Endodermal cell (in vitro differentiated cells): ENCODE measurements around the gene RNASEH2A. TPM values are rescaled to one million over a fixed set of nuclear protein-coding genes. Genes with fewer than 3 reads are reported as not detected.

Experiments used
- DNase-seq: peaks from one replicate; pipeline ENCODE4 v3.0.0-alpha.2; 2017
- H3K27ac ChIP-seq: 2 replicates; pipeline ENCODE4 v1.5.1; 2013; ENCODE audit warnings: mild to moderate bottlenecking, low read depth, low read length, moderate library complexity
- H3K27me3 ChIP-seq: 2 replicates; pipeline ENCODE4 v1.6.1; 2013; ENCODE audit warnings: mild to moderate bottlenecking, low read length, moderate library complexity; ENCODE audit not compliant: insufficient read depth, control insufficient read depth, poor library complexity, severe bottlenecking
- H3K36me3 ChIP-seq: 2 replicates; pipeline ENCODE4 v1.7.0; 2013; ENCODE audit warnings: mild to moderate bottlenecking, low read length, moderate library complexity; ENCODE audit not compliant: control insufficient read depth, insufficient read depth
- H3K4me1 ChIP-seq: one replicate; pipeline ENCODE4 v1.7.0; 2013; ENCODE audit warnings: low read length; ENCODE audit not compliant: control insufficient read depth, insufficient read depth
- H3K4me3 ChIP-seq: 2 replicates; pipeline ENCODE4 v1.5.1; 2013; ENCODE audit warnings: mild to moderate bottlenecking, low read length, moderate library complexity
- H3K9ac ChIP-seq: 2 replicates; pipeline ENCODE4 v1.6.1; 2013; ENCODE audit warnings: mild to moderate bottlenecking, low read length, moderate library complexity; ENCODE audit not compliant: poor library complexity, severe bottlenecking; ENCODE audit errors: extremely low read depth
- H3K9me3 ChIP-seq: 2 replicates; pipeline ENCODE4 v1.6.1; 2013; ENCODE audit warnings: mild to moderate bottlenecking, low read length, moderate library complexity; ENCODE audit not compliant: control insufficient read depth
- H3K27ac Mint-ChIP-seq: 2 replicates; pipeline ENCODE4 v1.8.0; 2020; ENCODE audit warnings: mixed read lengths
- H3K27me3 Mint-ChIP-seq: 2 replicates; pipeline ENCODE4 v1.8.0; 2021; ENCODE audit warnings: mild to moderate bottlenecking, mixed read lengths; ENCODE audit not compliant: insufficient read depth
- H3K36me3 Mint-ChIP-seq: 2 replicates; pipeline ENCODE4 v1.8.0; 2020; ENCODE audit warnings: low read depth, mixed read lengths
- H3K4me1 Mint-ChIP-seq: 2 replicates; pipeline ENCODE4 v1.8.0; 2020; ENCODE audit warnings: mixed read lengths
- H3K4me3 Mint-ChIP-seq: 2 replicates; pipeline ENCODE4 v1.8.0; 2020; ENCODE audit warnings: mild to moderate bottlenecking, moderate library complexity, mixed read lengths
- H3K9me3 Mint-ChIP-seq: 2 replicates; pipeline ENCODE4 v1.8.0; 2020; ENCODE audit warnings: mild to moderate bottlenecking, mixed read lengths
- CTCF ChIP-seq: fragments of 200-600 bp; sonication (generic); conservative IDR thresholded peaks from 2 replicates; pipeline ENCODE4 v1.5.0; 2021; ENCODE audit warnings: antibody characterized with exemption, mild to moderate bottlenecking
- WGBS, 2 experiments: methylation state at CpG; one replicate each; pipeline versions ENCODE4 v1.1.5 to v1.1.7; 2013; ENCODE audit warnings: missing lambda C conversion rate in 2 of 2, mixed read lengths in 1 of 2; ENCODE audit not compliant: insufficient coverage in 1 of 2, insufficient read length in 1 of 2; 5-methylcytosine and 5-hydroxymethylcytosine counted together
- total RNA-seq, 2 donors: library from RNA; stranded (reverse); fragmentation: NEBNext Ultra II Directional in 1 of 2; extraction: Animal tissue kit (Norgen Biotek cat#: 25700) in 1 of 2; gene quantifications; 2 replicates in 1 of 2; 3 replicates in 1 of 2; pipeline ENCODE4 v1.2.1, GENCODE V29; 2021

Gene RNASEH2A
- total RNA-seq, 2 donors from 2014 or later, result 51.0 to 97.1 TPM

GRCh38 chr19:12794196-12794941 is 12.0 kb upstream of the RNASEH2A start:
- peak overlapping the region; percentile 53 for H3K27ac Mint-ChIP-seq
- TF ChIP-seq CTCF, result no peak
- Histone ChIP-seq H3K27ac (no peak overlapping the region), H3K9ac (peak overlapping the region; percentile 89), H3K9me3 (no peaks in the 10 kb centered on the region), H3K36me3 (peaks cover 10% of the 10 kb centered on the region), H3K27me3 (peaks cover 9% of the 10 kb centered on the region), H3K4me3 (peak overlapping the region; percentile 86), H3K4me1 (peaks cover 5% of the 10 kb centered on the region)
- peaks cover 10% of the 10 kb centered on the region for H3K36me3 Mint-ChIP-seq
- WGBS, 2 experiments, result 83 to 84% methylated on average over 3 to 7 of the region's 7 CpGs
- DNase-seq, result no peak
- H3K4me3 Mint-ChIP-seq, result peak overlapping the region; percentile 74
- no peaks in the 10 kb centered on the region for H3K9me3 Mint-ChIP-seq
- H3K4me1 Mint-ChIP-seq, result peaks cover 22% of the 10 kb centered on the region
- peaks cover 9% of the 10 kb centered on the region for H3K27me3 Mint-ChIP-seq

GRCh38 chr19:12794971-12795381 is 11.4 kb upstream of the RNASEH2A start:
- no peak for TF ChIP-seq CTCF
- Histone ChIP-seq H3K9ac (no peak overlapping the region), H3K36me3 (peaks cover 16% of the 10 kb centered on the region), H3K27ac (no peak overlapping the region), H3K4me3 (no peak overlapping the region), H3K9me3 (no peaks in the 10 kb centered on the region), H3K4me1 (peaks cover 5% of the 10 kb centered on the region), H3K27me3 (peaks cover 9% of the 10 kb centered on the region)
- peaks cover 22% of the 10 kb centered on the region for H3K4me1 Mint-ChIP-seq
- H3K4me3 Mint-ChIP-seq, result peak overlapping the region; percentile 74
- peaks cover 15% of the 10 kb centered on the region for H3K36me3 Mint-ChIP-seq
- no peak overlapping the region for H3K27ac Mint-ChIP-seq
- no peaks in the 10 kb centered on the region for H3K9me3 Mint-ChIP-seq
- peaks cover 9% of the 10 kb centered on the region for H3K27me3 Mint-ChIP-seq
- no peak for DNase-seq
- WGBS, 2 experiments, result 95% methylated on average over 6 to 9 of the region's 9 CpGs

- Histone ChIP-seq H3K27me3 (no peaks in the 10 kb centered on the region), H3K4me1 (peaks cover 5% of the 10 kb centered on the region), H3K27ac (no peak overlapping the region), H3K36me3 (peaks cover 22% of the 10 kb centered on the region), H3K9ac (no peak overlapping the region), H3K9me3 (no peaks in the 10 kb centered on the region), H3K4me3 (no peak overlapping the region)
- Mint-ChIP-seq H3K9me3 (no peaks in the 10 kb centered on the region), H3K4me1 (peaks cover 20% of the 10 kb centered on the region), H3K27ac (peak overlapping the region; percentile 45), H3K4me3 (no peak overlapping the region), H3K27me3 (no peaks in the 10 kb centered on the region), H3K36me3 (peaks cover 15% of the 10 kb centered on the region)
- DNase-seq, result peak; percentile 94
- 25 to 39% methylated on average over 7 to 18 of the region's 18 CpGs for WGBS, 2 experiments
- peak; percentile 97 for TF ChIP-seq CTCF
Observed at GRCh38 chr19:12796146-12797071, 10.0 kb upstream of the RNASEH2A start.
